ENCODE results near the gene MPPED2.

- TF ChIP-seq CTCF (IDR thresholded peaks at IDR 0.05; ENCODE audit: insufficient read depth, low read length): no peak
- TF ChIP-seq SPI1 (IDR thresholded peaks at IDR 0.05; ENCODE audit: borderline replicate concordance, low read depth): no peak
- TF ChIP-seq REST (IDR thresholded peaks at IDR 0.05; ENCODE audit: insufficient replicate concordance, low read depth): no peak
Measured at GRCh38 chr11:30406978-30407762, 179.0 kb downstream of the MPPED2 start.

Measured in HL-60 (cell line).